HCT116 (cell line): ENCODE data around the gene IGFBP4.

Source experiments
- CTCF ChIP-seq, 3 experiments: fragments of 200-600 bp in 1 of 3; sonication (generic) in 1 of 3; IDR thresholded peaks in 2 of 3; conservative IDR thresholded peaks in 1 of 3; 2 replicates each; pipeline ENCODE4 v1.5.1; 2012 to 2017; ENCODE audit warnings: low read depth in 2 of 3, low read length in 2 of 3, antibody characterized with exemption in 1 of 3, borderline replicate concordance in 1 of 3, control low read depth in 1 of 3, mild to moderate bottlenecking in 1 of 3, mixed read lengths in 1 of 3, mixed run types in 1 of 3, moderate library complexity in 1 of 3; ENCODE audit not compliant: insufficient read depth in 1 of 3
- EZH2phosphoT487 ChIP-seq: fragments of 200-600 bp; IDR thresholded peaks from 2 replicates; pipeline ENCODE4 v1.6.1; 2018; ENCODE audit warnings: antibody characterized with exemption, borderline replicate concordance
- JUND ChIP-seq: IDR thresholded peaks from 2 replicates; pipeline ENCODE4 v1.6.1; 2012
- POLR2A ChIP-seq: IDR thresholded peaks from 2 replicates; pipeline ENCODE4 v1.7.0; 2011; ENCODE audit warnings: borderline replicate concordance; ENCODE audit not compliant: insufficient read depth, insufficient read length; ENCODE audit errors: extremely low read depth
- SIN3A ChIP-seq: IDR thresholded peaks from 2 replicates; pipeline ENCODE4 v1.6.1; 2012; ENCODE audit warnings: low read depth
- SRF ChIP-seq: IDR thresholded peaks from 2 replicates; pipeline ENCODE4 v1.6.1; 2012; ENCODE audit warnings: low read depth
- ZNF274 ChIP-seq: fragments of 200-500 bp; sonication (Bioruptor generic); IDR thresholded peaks from 2 replicates; pipeline ENCODE4 v1.6.1; 2014; ENCODE audit warnings: mild to moderate bottlenecking, low read depth, low read length, inconsistent platforms

- TF ChIP-seq JUND (no peak), CTCF (IDR thresholded peaks at IDR 0.05 in 2 of 3, conservative IDR thresholded peaks at IDR 0.05 in 1 of 3; ENCODE audit: borderline replicate concordance in 1 of 3, insufficient read depth in 1 of 3, low read depth in 2 of 3, low read length in 2 of 3) (no peak), EZH2phosphoT487 (no peak), POLR2A (no peak), ZNF274 (no peak), SRF (no peak), SIN3A (no peak)
Measured at GRCh38 chr17:40440166-40440565, 3.1 kb upstream of the IGFBP4 start.
